Stimulated activated CD8-positive, alpha-beta memory T cell treated with anti-CD3 and anti-CD28 coated beads, Interleukin-12 subunit alpha, Interleukin-12 subunit beta, amount 100 ng/mL, for 1 hour (primary cell): ENCODE results near the gene LMTK2.

Source experiments
- DNase-seq: peaks from one replicate; pipeline ENCODE4 v3.0.0-alpha.2; 2020; ENCODE audit warnings: low read depth

Gene LMTK2

DNA sequence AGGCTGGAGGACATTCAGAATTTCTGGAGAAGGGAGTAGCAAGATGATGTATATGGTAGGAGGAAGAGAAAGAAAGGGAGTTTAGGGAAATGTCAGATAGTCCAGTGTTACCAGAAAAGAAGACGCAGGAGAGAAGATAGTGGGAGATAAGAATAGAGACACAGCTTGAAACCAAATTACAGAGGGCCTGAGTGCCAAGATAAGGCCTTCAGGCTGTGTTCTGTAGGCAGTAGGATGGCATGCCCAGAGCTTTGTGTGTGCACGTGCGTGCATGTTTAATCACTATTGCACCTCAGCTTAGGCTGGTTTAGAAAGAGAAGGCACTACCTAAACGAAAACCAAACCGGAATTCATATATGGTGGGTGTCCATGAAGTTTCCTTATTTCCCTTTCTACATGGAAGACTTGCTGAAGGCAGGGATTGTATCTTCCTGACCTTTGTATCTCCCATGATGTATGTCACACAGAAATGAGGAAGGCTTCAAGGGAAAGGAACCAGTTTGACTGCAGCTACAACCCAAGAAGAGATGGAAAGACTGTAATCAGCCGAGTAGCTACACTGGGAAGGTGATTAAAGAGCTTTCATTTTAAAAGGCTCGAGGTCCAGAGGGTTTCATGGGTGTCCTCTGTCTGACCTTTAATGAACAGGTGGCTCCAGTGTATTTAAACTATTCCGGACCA, 68.7 kb downstream of the LMTK2 start:
- DNase-seq, result no peak

DNA sequence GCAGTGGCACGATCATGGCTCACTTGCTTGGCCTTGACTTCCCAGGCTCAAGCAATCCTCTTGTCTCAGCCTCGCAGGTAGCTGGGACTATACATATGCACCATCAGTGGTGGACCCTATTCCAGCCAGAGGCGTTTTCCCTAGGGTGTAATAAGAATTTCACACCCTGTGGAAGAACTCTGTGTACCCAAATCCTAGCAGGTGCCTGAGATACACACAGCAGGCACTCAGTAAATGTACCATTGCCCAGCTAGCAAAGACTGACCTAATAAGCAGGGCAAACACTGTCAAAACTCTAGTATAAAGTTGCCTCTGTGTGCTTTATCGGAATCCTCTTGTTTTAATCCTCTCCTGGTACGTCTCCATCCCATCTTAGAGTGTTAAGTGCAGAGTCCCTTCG, 70.9 kb downstream of the LMTK2 start:
- DNase-seq, result no peak

- no peak for DNase-seq
Observed at GRCh38 chr7:98178321-98178720, 71.7 kb downstream of the LMTK2 start.

- DNase-seq, result no peak
Observed at GRCh38 chr7:98178762-98179490, 72.3 kb downstream of the LMTK2 start.

- no peak for DNase-seq
Observed at GRCh38 chr7:98180751-98181150, 74.1 kb downstream of the LMTK2 start.

DNA sequence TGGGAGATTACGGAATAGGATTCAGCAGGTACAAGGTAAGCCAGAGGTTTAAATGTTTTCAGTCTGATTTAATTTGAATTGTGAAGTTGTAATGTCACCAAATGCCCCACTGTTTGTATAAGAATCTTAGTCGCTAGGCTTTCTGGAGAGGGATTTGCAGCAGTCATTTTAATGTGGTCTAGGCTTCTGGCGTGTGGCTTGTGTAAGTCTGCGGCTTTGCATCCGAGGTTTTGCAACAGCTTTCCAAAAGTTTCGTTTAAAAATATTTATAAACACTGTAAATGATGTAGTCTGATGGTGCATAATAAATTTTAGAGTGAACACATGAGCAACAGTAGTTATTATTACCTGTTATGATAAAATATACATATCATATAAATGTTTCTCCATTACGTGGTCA, 78.4 kb downstream of the LMTK2 start:
- DNase-seq, result no peak

- no peak for DNase-seq
Observed at GRCh38 chr7:98186452-98187137, 79.9 kb downstream of the LMTK2 start.

DNA sequence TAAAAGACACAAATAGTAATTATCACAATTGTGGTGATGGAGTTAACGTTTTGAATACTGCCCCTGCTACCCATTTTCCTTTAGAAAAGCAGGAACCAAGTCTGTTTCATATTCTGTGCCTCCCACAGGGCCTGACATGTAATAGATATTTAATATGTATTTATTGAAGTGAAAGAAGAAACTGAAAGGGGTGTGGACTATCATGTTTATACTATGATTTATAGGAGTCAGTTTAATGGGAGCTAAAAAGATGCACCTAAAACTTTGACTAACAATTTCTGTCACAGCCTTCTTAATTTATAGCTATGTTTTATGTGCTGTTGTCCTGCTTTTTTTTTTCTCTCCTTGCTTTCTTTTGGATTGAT, 80.5 kb downstream of the LMTK2 start:
- no peak for DNase-seq

DNA sequence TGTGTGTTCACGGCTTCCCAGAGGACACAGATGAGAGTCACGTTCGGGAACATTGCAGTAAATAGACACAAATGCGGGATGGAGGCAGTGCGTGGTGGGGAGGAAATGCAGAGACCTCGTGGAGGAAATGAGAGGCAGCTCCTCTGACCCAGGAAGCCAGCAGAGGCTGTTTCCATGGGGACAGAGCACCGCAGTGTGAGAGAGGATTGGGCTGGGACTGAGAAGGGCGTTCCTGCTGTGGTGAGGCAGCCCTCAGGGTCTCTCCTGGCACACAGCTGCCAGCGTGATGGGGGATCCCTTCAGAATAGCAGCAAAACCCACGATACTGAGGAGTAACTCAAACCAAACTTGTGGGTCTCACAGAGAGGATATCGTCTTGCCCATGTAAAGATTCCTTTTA, 82.9 kb downstream of the LMTK2 start:
- no peak for DNase-seq

- DNase-seq, result no peak
Observed at GRCh38 chr7:98191668-98192431, 85.2 kb downstream of the LMTK2 start.

GRCh38 chr7:98192781-98193457, 86.3 kb downstream of the LMTK2 start:
- DNase-seq, result no peak

- no peak for DNase-seq
Observed at GRCh38 chr7:98193474-98194180, 87.0 kb downstream of the LMTK2 start.

DNA sequence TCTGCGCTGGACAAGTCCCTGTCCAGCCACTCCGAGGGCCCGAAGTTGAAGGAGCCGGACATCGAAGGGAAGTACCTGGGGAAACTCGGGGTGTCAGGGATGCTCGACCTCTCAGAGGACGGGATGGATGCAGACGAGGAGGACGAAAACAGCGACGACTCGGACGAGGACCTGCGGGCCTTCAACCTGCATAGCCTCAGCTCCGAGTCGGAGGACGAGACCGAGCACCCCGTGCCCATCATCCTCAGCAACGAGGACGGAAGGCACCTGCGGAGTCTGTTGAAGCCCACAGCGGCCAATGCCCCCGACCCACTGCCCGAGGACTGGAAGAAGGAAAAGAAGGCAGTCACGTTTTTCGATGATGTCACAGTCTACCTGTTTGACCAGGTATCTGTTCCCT, 87.5 kb downstream of the LMTK2 start:
- no peak for DNase-seq

GRCh38 chr7:98194672-98195457, 88.2 kb downstream of the LMTK2 start:
- DNase-seq, result no peak

- DNase-seq, result no peak
Observed at GRCh38 chr7:98196706-98197605, 90.3 kb downstream of the LMTK2 start.

- DNase-seq, result no peak
Observed at GRCh38 chr7:98199131-98199530, 92.5 kb downstream of the LMTK2 start.

GRCh38 chr7:98200364-98200763, 93.7 kb downstream of the LMTK2 start:
- DNase-seq, result no peak

DNA sequence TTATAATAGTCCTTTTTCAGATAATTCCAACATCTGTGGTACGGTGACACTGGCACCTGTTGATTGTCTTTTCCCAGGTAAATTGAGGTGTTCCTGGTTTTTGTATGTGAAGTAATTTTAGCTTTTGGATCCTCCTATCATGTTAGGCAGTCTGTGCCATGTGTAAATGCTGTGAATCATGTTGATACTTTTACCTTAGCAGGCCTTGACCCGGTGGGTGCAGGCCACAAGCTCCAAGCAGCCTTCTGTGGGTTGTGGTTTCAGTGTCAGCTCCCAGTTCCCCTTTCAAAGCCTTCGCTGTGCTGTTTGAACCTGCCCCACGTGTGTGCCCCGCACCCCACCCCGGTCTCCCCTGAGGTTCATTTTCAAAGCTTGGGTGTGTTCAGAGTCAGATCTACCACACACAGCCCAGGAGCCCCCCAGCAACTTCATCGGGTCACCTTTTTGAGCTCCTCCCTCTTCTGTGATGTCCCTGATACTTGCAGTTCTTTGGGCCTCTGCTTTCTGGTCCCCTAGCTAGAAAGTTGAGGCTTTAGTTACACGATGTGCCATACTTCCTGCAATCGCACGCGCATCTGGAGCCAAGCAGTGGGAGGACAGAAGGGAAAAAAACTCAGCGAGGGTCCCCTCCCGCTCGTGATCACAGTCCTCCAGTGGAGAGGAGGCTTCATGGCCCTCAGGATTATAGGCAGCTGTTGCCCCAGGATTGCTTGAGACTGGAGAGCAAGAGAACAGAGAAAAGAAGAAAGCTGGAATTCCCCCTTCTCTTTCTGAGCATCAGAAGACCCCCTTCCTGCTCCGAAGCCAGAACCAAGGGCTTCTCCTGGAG, 95.9 kb downstream of the LMTK2 start:
- DNase-seq, result peak; percentile 32
